HG02840 (cell line): ENCODE data around the gene ELOF1.
"Not testable (repeated sequence)": the region's sequence is repeated elsewhere in the genome, so short reads cannot be mapped to it uniquely, and the experiment has no call there.

Experiments
- ATAC-seq: cut with Tn5 transposase; IDR thresholded peaks from one replicate; pipeline ENCODE4 v1.9.1; 2021; ENCODE audit warnings: mild to moderate bottlenecking, moderate library complexity, moderate number of reproducible peaks; ENCODE audit not compliant: unreplicated experiment, low FRiP score

The ELOF1 gene

GRCh38 chr19:11558881-11559828 lies at the start of gene ELOF1:
Gene ELOF1, minus strand, starts transcription at chr19:11559230. Its CDS starts 4,883 bp downstream, at chr19:11554347.
- ATAC-seq: peak; percentile 84

GRCh38 chr19:11606484-11606883 lies 47.5 kb upstream of the ELOF1 start:
- no peak for ATAC-seq

- not testable (repeated sequence) for ATAC-seq
These were observed 40.7 kb upstream of the ELOF1 start for GRCh38 chr19:11599704-11600103.

- ATAC-seq: no peak
These were observed 39.7 kb upstream of the ELOF1 start for GRCh38 chr19:11598746-11599145.

GRCh38 chr19:11598103-11598483 lies 39.1 kb upstream of the ELOF1 start:
- no peak for ATAC-seq

GRCh38 chr19:11597202-11598102 lies 38.4 kb upstream of the ELOF1 start, which contains the start of gene ZNF627:
Gene ZNF627, plus strand, starts transcription at chr19:11597483. Its CDS starts 145 bp downstream, at chr19:11597628.
- ATAC-seq: peak; percentile 96

- ATAC-seq: no peak
These were observed 37.1 kb upstream of the ELOF1 start for GRCh38 chr19:11596156-11596555.

- ATAC-seq: no peak
These were observed 35.1 kb upstream of the ELOF1 start for GRCh38 chr19:11594084-11594483.

- no peak for ATAC-seq
These were observed 29.1 kb upstream of the ELOF1 start for GRCh38 chr19:11587975-11588631.

- ATAC-seq: no peak
These were observed 28.4 kb upstream of the ELOF1 start for GRCh38 chr19:11587302-11587974.

- no peak for ATAC-seq
These were observed 27.3 kb upstream of the ELOF1 start for GRCh38 chr19:11586331-11586730.

GRCh38 chr19:11581740-11582139 lies 22.7 kb upstream of the ELOF1 start:
- peak; percentile 71 for ATAC-seq

- no peak for ATAC-seq
These were observed 21.1 kb upstream of the ELOF1 start for GRCh38 chr19:11580116-11580515.

GRCh38 chr19:11578258-11579142 lies 19.5 kb upstream of the ELOF1 start:
- ATAC-seq: no peak

GRCh38 chr19:11577451-11578257 lies 18.6 kb upstream of the ELOF1 start, which contains the start of gene ACP5:
Gene ACP5, minus strand, starts transcription at chr19:11577645. Its CDS starts 328 bp downstream, at chr19:11577317.
- no peak for ATAC-seq

- ATAC-seq: no peak
These were observed 17.2 kb upstream of the ELOF1 start for GRCh38 chr19:11576227-11576626.

- no peak for ATAC-seq
These were observed 15.7 kb upstream of the ELOF1 start for GRCh38 chr19:11574689-11575088.

GRCh38 chr19:11573763-11574162 lies 14.7 kb upstream of the ELOF1 start:
- not testable (repeated sequence) for ATAC-seq
